Endothelial cell of umbilical vein (primary cell): ENCODE measurements around the gene TSEN2. TPM values are rescaled to one million over a fixed set of nuclear protein-coding genes. Genes with fewer than 3 reads are reported as not detected.
A peak's percentile ranks its signal among the peaks of the same experiment; 100 is the strongest.

ENCODE experiments used
- BruUV-seq: library from RNA; stranded (reverse); fragments of 400-500 nt; replicated peaks from 2 replicates; lab custom pipeline; 2021; lab: Mats Ljungman, UMichigan
- CTCF ChIA-PET: fragments of 300-600, 350-600 bp; sonication (Branson Sonifier 250); formaldehyde crosslinking; loops from one replicate; lab custom pipeline; 2021; ENCODE audit warnings: antibody characterized with exemption, inconsistent platforms; lab: Charles Lee
- POLR2A ChIA-PET: fragments of 300-600, 350-600 bp; sonication (Branson Sonifier 250); formaldehyde crosslinking; loops from one replicate; lab custom pipeline; 2021; ENCODE audit warnings: antibody characterized with exemption, inconsistent platforms; lab: Charles Lee
- DNase-seq: peaks from one replicate; pipeline ENCODE4 v3.0.0-alpha.2; 2011; ENCODE audit warnings: low read depth, low spot score
- FAIRE-seq: peaks from 2 replicates; lab custom pipeline; 2011; peaks lifted over from hg19 to GRCh38; lab: Jason Lieb, UNC
- H2AFZ ChIP-seq: 2 replicates; pipeline ENCODE4 v1.6.0; 2012; ENCODE audit warnings: low read depth, low read length, control low read depth, inconsistent platforms
- H3K27ac ChIP-seq: 2 replicates; pipeline ENCODE4 v1.5.1; 2011; ENCODE audit warnings: low read depth, mild to moderate bottlenecking, control low read depth, low read length, moderate library complexity; ENCODE audit not compliant: insufficient read depth
- H3K27me3 ChIP-seq, 2 experiments: 2 replicates each; pipeline versions ENCODE4 v1.6.0 to v1.6.1; 2011; ENCODE audit warnings: low read length in 2 of 2, mixed read lengths in 1 of 2; ENCODE audit not compliant: control insufficient read depth in 2 of 2, insufficient read depth in 2 of 2
- H3K36me3 ChIP-seq, 2 experiments: 2 replicates in 1 of 2; 3 replicates in 1 of 2; pipeline ENCODE4 v1.5.1; 2011; ENCODE audit warnings: low read length in 2 of 2, mild to moderate bottlenecking in 1 of 2, moderate library complexity in 1 of 2; ENCODE audit not compliant: control insufficient read depth in 2 of 2, insufficient read depth in 2 of 2; ENCODE audit errors: extremely low read depth in 1 of 2
- H3K4me1 ChIP-seq: 3 replicates; pipeline ENCODE4 v1.5.1; 2011; ENCODE audit warnings: mild to moderate bottlenecking, low read length; ENCODE audit not compliant: control insufficient read depth, insufficient read depth; ENCODE audit errors: extremely low read depth
- H3K4me2 ChIP-seq: 2 replicates; pipeline ENCODE4 v1.6.1; 2011; ENCODE audit warnings: low read length, control low read depth, mixed read lengths; ENCODE audit not compliant: insufficient read depth
- H3K4me3 ChIP-seq, 3 experiments: fragments of 200-600 bp in 1 of 3; sonication (generic), shearing (Covaris generic) in 1 of 3; replicated peaks in 1 of 3; 2 replicates each; pipeline ENCODE4 v1.5.1; 2011 to 2016; ENCODE audit warnings: control low read depth in 3 of 3, low read length in 3 of 3, mild to moderate bottlenecking in 2 of 3, inconsistent platforms in 1 of 3, low read depth in 1 of 3, moderate library complexity in 1 of 3; ENCODE audit not compliant: insufficient read depth in 1 of 3
- H3K79me2 ChIP-seq: 2 replicates; pipeline ENCODE4 v1.6.0; 2012; ENCODE audit warnings: low read length, inconsistent platforms; ENCODE audit not compliant: control insufficient read depth, insufficient read depth
- H3K9ac ChIP-seq: replicated peaks from 2 replicates; pipeline ENCODE3; 2011; ENCODE audit warnings: low read length, control low read depth; ENCODE audit not compliant: insufficient read depth; ENCODE audit errors: extremely low read depth
- H3K9me1 ChIP-seq: replicated peaks from 3 replicates; pipeline ENCODE4 v1.6.0; 2011; ENCODE audit warnings: mild to moderate bottlenecking, low read length; ENCODE audit not compliant: control insufficient read depth, insufficient read depth; ENCODE audit errors: extremely low read depth
- H3K9me3 ChIP-seq: replicated peaks from 2 replicates; pipeline ENCODE4 v1.5.1; 2012; ENCODE audit warnings: low read length, inconsistent platforms; ENCODE audit not compliant: control insufficient read depth, insufficient read depth
- H4K20me1 ChIP-seq: replicated peaks from 2 replicates; pipeline ENCODE3; 2011; ENCODE audit warnings: mild to moderate bottlenecking, low read length; ENCODE audit not compliant: control insufficient read depth, insufficient read depth; ENCODE audit errors: extremely low read depth
- EZH2 ChIP-seq: IDR thresholded peaks from 2 replicates; pipeline ENCODE4 v1.6.1; 2012; ENCODE audit warnings: borderline replicate concordance, low read depth, mild to moderate bottlenecking, moderate library complexity, low read length, inconsistent platforms; ENCODE audit not compliant: severe bottlenecking
- FOS ChIP-seq: IDR thresholded peaks from 2 replicates; pipeline ENCODE4 v1.6.1; 2011; ENCODE audit warnings: mild to moderate bottlenecking, low read length, moderate library complexity, borderline replicate concordance; ENCODE audit not compliant: insufficient read depth
- GATA2 ChIP-seq: IDR thresholded peaks from 2 replicates; pipeline ENCODE4 v1.7.0; 2011; ENCODE audit warnings: low read depth, mild to moderate bottlenecking, moderate library complexity, mixed read lengths, low read length; ENCODE audit not compliant: insufficient read length, insufficient read depth
- JUN ChIP-seq: IDR thresholded peaks from 2 replicates; pipeline ENCODE4 v1.6.1; 2011; ENCODE audit warnings: borderline replicate concordance, low read depth; ENCODE audit not compliant: insufficient read length, insufficient read depth
- MYC ChIP-seq: IDR thresholded peaks from one replicate; pipeline ENCODE4 v1.6.1; 2011; ENCODE audit warnings: mild to moderate bottlenecking, low read depth, low read length
- POLR2A ChIP-seq: IDR thresholded peaks from 2 replicates; pipeline ENCODE4 v1.6.1; 2012; ENCODE audit warnings: low read depth, mild to moderate bottlenecking, control low read depth, low read length
- POLR2AphosphoS5 ChIP-seq: IDR thresholded peaks from 2 replicates; pipeline ENCODE4 v1.6.1; 2012; ENCODE audit warnings: low read depth, mild to moderate bottlenecking, control low read depth, low read length, moderate library complexity; ENCODE audit not compliant: insufficient read depth
- dilution Hi-C: fragments of 300-500 bp; cut with MboI; formaldehyde crosslinking; loops from one replicate; pipeline ENCODE4 v1.15.0; 2019; ENCODE audit warnings: low sequenced_read_pairs; ENCODE audit not compliant: extremely low pct_ligation_motif_present
- intact Hi-C: fragments of 100-400 bp; cut with micrococcal nuclease; formaldehyde crosslinking; loops from one replicate; pipeline ENCODE4 v1.10.0; 2022
- polyA plus RNA-seq, 4 experiments: library from polyadenylated mRNA; depleted of rRNA in 3 of 4; stranded (reverse) in 3 of 4; unstranded in 1 of 4; fragments of >200 nt; gene quantifications; 2 replicates each; pipeline versions ENCODE4 v1.2.1 to v1.2.3, GENCODE V29; 2011 to 2012; ENCODE audit warnings: missing spikeins in 1 of 4
- total RNA-seq: library from RNA; stranded (reverse); gene quantifications from 2 replicates; pipeline ENCODE4 v1.2.3, GENCODE V29; 2021
- TF ChIP-seq, protein P1 (sequence below): IDR thresholded peaks from 2 replicates; pipeline ENCODE4 v1.6.1; 2011; ENCODE audit not compliant: insufficient read depth, insufficient read length
- TF ChIP-seq, protein P2 (sequence below), 2 donors: IDR thresholded peaks; 1 replicate in 1 of 2; 2 replicates in 1 of 2; pipeline ENCODE4 v1.5.1; 2011; ENCODE audit warnings: low read length in 2 of 2, mild to moderate bottlenecking in 2 of 2, moderate library complexity in 2 of 2, control low read depth in 1 of 2, inconsistent platforms in 1 of 2, low read depth in 1 of 2; ENCODE audit not compliant: insufficient read depth in 1 of 2; ENCODE audit errors: extremely low read depth in 1 of 2

Gene TSEN2
- total and polyA plus RNA-seq, 2 donors (not counting 3 experiments of a cell fraction or from before 2014, with no cell fraction given): 8.3 to 12.1 TPM

DNA sequence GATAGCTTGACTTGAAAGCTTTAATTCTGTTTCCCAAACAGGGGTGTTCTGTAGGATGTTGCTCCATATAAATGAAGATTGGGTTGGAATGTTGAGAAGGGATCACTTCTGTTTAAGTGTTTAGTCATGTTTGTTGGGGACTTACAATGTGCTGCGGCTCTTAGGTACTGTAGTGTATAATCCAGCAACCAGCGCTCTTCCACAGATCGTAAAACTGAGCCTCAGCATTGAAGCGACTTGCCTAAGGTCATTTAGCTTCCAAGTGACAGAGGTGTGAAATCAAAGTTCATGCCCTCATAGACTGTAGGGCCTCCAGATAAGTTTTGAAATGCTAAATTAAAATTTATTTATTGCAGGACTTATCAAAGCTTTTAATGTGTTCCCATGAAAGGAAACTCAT is 74.4 kb downstream of the TSEN2 start:
- ChIA-PET CTCF (no interaction called here), POLR2A (no interaction called here)
- Histone ChIP-seq H3K4me1 (peaks cover 25% of the 10 kb centered on the region), H3K9me3 (no peaks in the 10 kb centered on the region), H3K4me2 (peak overlapping the region; percentile 99), H3K9me1 (peaks cover 3% of the 10 kb centered on the region), H3K36me3 (no peaks in the 10 kb centered on the region), H4K20me1 (peaks cover 4% of the 10 kb centered on the region), H3K27ac (no peak overlapping the region), H2AFZ (no peak overlapping the region), H3K4me3 (peak overlapping the region in 1 of 3 experiments; percentile 98), H3K79me2 (peaks cover 61% of the 10 kb centered on the region), H3K27me3 (no peaks in the 10 kb centered on the region), H3K9ac (no peak overlapping the region)
- dilution Hi-C loops: no loop called here
- BruUV-seq: TSS peak; percentile 23
- TF ChIP-seq POLR2AphosphoS5 (no peak), POLR2A (no peak), EZH2 (no peak), JUN (no peak), MYC (no peak), GATA2 (no peak), FOS (no peak)
- TF ChIP-seq, protein P1, sequence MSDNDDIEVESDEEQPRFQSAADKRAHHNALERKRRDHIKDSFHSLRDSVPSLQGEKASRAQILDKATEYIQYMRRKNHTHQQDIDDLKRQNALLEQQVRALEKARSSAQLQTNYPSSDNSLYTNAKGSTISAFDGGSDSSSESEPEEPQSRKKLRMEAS: no peak
- TF ChIP-seq, protein P2, sequence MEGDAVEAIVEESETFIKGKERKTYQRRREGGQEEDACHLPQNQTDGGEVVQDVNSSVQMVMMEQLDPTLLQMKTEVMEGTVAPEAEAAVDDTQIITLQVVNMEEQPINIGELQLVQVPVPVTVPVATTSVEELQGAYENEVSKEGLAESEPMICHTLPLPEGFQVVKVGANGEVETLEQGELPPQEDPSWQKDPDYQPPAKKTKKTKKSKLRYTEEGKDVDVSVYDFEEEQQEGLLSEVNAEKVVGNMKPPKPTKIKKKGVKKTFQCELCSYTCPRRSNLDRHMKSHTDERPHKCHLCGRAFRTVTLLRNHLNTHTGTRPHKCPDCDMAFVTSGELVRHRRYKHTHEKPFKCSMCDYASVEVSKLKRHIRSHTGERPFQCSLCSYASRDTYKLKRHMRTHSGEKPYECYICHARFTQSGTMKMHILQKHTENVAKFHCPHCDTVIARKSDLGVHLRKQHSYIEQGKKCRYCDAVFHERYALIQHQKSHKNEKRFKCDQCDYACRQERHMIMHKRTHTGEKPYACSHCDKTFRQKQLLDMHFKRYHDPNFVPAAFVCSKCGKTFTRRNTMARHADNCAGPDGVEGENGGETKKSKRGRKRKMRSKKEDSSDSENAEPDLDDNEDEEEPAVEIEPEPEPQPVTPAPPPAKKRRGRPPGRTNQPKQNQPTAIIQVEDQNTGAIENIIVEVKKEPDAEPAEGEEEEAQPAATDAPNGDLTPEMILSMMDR (IDR thresholded peaks at IDR 0.05; ENCODE audit: extremely low read depth in 1 of 2, insufficient read depth in 1 of 2, low read depth in 1 of 2, low read length in 2 of 2): no peak
- intact Hi-C loops: loop anchor here (5.0 kb wide), 2 partner anchors 284 to 421 kb away; partner anchors contain the start of gene RPL32
- DNase-seq: no peak
- FAIRE-seq: no peak
